Keratinocyte (primary cell): Measurements from ENCODE around the gene EIF5A2.

Experiments
- CTCF ChIP-seq, 3 experiments: IDR thresholded peaks in 1 of 3; conservative IDR thresholded peaks in 1 of 3; optimal IDR thresholded peaks in 1 of 3; 2 replicates in 2 of 3; 3 replicates in 1 of 3; pipeline versions ENCODE3 to v1.5.1; 2011; ENCODE audit warnings: low read length in 3 of 3, mild to moderate bottlenecking in 3 of 3, moderate library complexity in 2 of 3, control low read depth in 1 of 3, inconsistent platforms in 1 of 3; ENCODE audit not compliant: insufficient read depth in 2 of 3; ENCODE audit errors: extremely low read depth in 1 of 3
- EZH2 ChIP-seq: IDR thresholded peaks from one replicate; pipeline ENCODE4 v1.6.1; 2012; ENCODE audit warnings: inconsistent platforms, mild to moderate bottlenecking, low read length, moderate library complexity

DNA sequence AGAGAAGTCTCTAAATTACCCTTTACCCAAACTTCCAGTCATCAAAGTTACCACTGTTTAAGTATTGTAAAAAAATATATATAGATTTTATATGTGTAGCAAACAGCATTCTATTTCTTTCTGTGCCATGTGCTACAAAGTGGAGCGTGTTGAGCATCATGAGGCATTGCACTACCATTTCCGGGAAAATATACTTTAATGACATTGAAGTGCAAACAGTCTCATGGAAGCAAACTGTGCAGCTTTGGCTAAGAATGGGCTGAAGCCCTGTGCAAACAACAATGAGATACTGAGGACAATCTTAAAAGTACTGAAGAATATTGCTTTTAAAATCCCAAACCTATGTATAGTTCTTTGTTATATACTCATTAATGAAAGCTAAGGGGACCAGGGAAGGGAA is 31.9 kb downstream of the EIF5A2 start:
- TF ChIP-seq CTCF (optimal IDR thresholded peaks at IDR 0.05 in 1 of 3, IDR thresholded peaks at IDR 0.05 in 1 of 3, conservative IDR thresholded peaks at IDR 0.05 in 1 of 3; ENCODE audit: extremely low read depth in 1 of 3, insufficient read depth in 2 of 3, low read length in 3 of 3) (no peak), EZH2 (no peak)
